ENCODE data around the gene KLHL41.
"Not testable (repeated sequence)": the region's sequence is repeated elsewhere in the genome, so short reads cannot be mapped to it uniquely, and the experiment has no call there.

KLHL41 gene

GRCh38 chr2:169573160-169573973 is 63.9 kb downstream of the KLHL41 start, which contains the start of gene FASTKD1:
FASTKD1 (minus strand) TSS chr2:169573865; CDS start chr2:169572029, 1,836 bp downstream.
- DNase-seq, result peak; percentile 84

- no peak for DNase-seq
Observed at GRCh38 chr2:169573974-169574299, 64.4 kb downstream of the KLHL41 start.

- DNase-seq, result not testable (repeated sequence)
Observed at GRCh38 chr2:169574539-169574938, 65.0 kb downstream of the KLHL41 start.

- DNase-seq, result not testable (repeated sequence)
Observed at GRCh38 chr2:169575264-169575663, 65.8 kb downstream of the KLHL41 start.

Data from KG1 (cell line).